ENCODE results near the gene FSD1.

GRCh38 chr19:4366666-4367335 lies 62.4 kb downstream of the FSD1 start:
- TF ChIP-seq EZH2phosphoT487 (IDR thresholded peaks at IDR 0.05; ENCODE audit: borderline replicate concordance, low read depth, low read length) = no peak
- TF ChIP-seq, protein P1, sequence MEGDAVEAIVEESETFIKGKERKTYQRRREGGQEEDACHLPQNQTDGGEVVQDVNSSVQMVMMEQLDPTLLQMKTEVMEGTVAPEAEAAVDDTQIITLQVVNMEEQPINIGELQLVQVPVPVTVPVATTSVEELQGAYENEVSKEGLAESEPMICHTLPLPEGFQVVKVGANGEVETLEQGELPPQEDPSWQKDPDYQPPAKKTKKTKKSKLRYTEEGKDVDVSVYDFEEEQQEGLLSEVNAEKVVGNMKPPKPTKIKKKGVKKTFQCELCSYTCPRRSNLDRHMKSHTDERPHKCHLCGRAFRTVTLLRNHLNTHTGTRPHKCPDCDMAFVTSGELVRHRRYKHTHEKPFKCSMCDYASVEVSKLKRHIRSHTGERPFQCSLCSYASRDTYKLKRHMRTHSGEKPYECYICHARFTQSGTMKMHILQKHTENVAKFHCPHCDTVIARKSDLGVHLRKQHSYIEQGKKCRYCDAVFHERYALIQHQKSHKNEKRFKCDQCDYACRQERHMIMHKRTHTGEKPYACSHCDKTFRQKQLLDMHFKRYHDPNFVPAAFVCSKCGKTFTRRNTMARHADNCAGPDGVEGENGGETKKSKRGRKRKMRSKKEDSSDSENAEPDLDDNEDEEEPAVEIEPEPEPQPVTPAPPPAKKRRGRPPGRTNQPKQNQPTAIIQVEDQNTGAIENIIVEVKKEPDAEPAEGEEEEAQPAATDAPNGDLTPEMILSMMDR (conservative IDR thresholded peaks at IDR 0.05; ENCODE audit: low read length) = no peak

Data from OCI-LY7 (cell line).